GM21737 (cell line): ENCODE measurements around the gene MED9.

Experiments used
- ATAC-seq: cut with Tn5 transposase; IDR thresholded peaks from one replicate; pipeline ENCODE4 v1.9.1; 2021; ENCODE audit warnings: mild to moderate bottlenecking, moderate library complexity; ENCODE audit not compliant: unreplicated experiment

The MED9 gene

GRCh38 chr17:17514361-17514992, 37.7 kb downstream of the MED9 start:
- ATAC-seq, result no peak

- ATAC-seq, result no peak
Observed at GRCh38 chr17:17514993-17515933, 38.5 kb downstream of the MED9 start.

GRCh38 chr17:17515934-17516930, 39.4 kb downstream of the MED9 start:
- ATAC-seq, result no peak

GRCh38 chr17:17516941-17517720, 40.3 kb downstream of the MED9 start:
- ATAC-seq, result no peak

GRCh38 chr17:17518014-17518413, 41.2 kb downstream of the MED9 start:
- ATAC-seq, result no peak

- ATAC-seq, result no peak
Observed at GRCh38 chr17:17518951-17519350, 42.2 kb downstream of the MED9 start.

GRCh38 chr17:17519886-17520285, 43.1 kb downstream of the MED9 start:
- no peak for ATAC-seq

GRCh38 chr17:17520599-17521232, 43.9 kb downstream of the MED9 start:
- ATAC-seq, result no peak

- ATAC-seq, result no peak
Observed at GRCh38 chr17:17523001-17523730, 46.4 kb downstream of the MED9 start.

- ATAC-seq, result no peak
Observed at GRCh38 chr17:17523731-17524490, 47.1 kb downstream of the MED9 start.

- no peak for ATAC-seq
Observed at GRCh38 chr17:17525311-17525710, 48.5 kb downstream of the MED9 start.

GRCh38 chr17:17525956-17526355, 49.2 kb downstream of the MED9 start:
- no peak for ATAC-seq

GRCh38 chr17:17526369-17526768, 49.6 kb downstream of the MED9 start:
- no peak for ATAC-seq

GRCh38 chr17:17527534-17527933, 50.7 kb downstream of the MED9 start:
- no peak for ATAC-seq

GRCh38 chr17:17527956-17528500, 51.2 kb downstream of the MED9 start:
- ATAC-seq, result no peak

GRCh38 chr17:17528696-17529652, 52.2 kb downstream of the MED9 start:
- no peak for ATAC-seq

GRCh38 chr17:17531156-17531555, 54.4 kb downstream of the MED9 start:
- ATAC-seq, result no peak
